ENCODE results near the gene TRAF3IP1. TPM values are rescaled to one million over a fixed set of nuclear protein-coding genes. Genes with fewer than 3 reads are reported as not detected.
"Not testable (repeated sequence)": the region's sequence is repeated elsewhere in the genome, so short reads cannot be mapped to it uniquely, and the experiment has no call there.

The TRAF3IP1 gene
- total RNA-seq, 6 experiments from 2014 or later: 15.7 to 21.7 (median 17.6) TPM

- no peaks in the 10 kb centered on the region for H3K27me3 Mint-ChIP-seq (ENCODE audit: insufficient read depth)
- H3K9me3 Mint-ChIP-seq: no peaks in the 10 kb centered on the region
- no peak for DNase-seq
- H3K4me3 Mint-ChIP-seq: no peak overlapping the region
- no peak overlapping the region for H3K27ac Mint-ChIP-seq
- no peaks in the 10 kb centered on the region for H3K4me1 Mint-ChIP-seq (ENCODE audit: low read depth)
- peaks cover 11% of the 10 kb centered on the region for H3K36me3 Mint-ChIP-seq (ENCODE audit: low read depth)
- no peak for TF ChIP-seq CTCF (IDR thresholded peaks at IDR 0.05)
Observed at GRCh38 chr2:238399094-238399493, 78.8 kb downstream of the TRAF3IP1 start.

GRCh38 chr2:238401551-238401950 is 81.2 kb downstream of the TRAF3IP1 start:
- DNase-seq: no peak
- no peak overlapping the region for H3K27ac Mint-ChIP-seq
- H3K36me3 Mint-ChIP-seq (ENCODE audit: low read depth): peaks cover 16% of the 10 kb centered on the region
- no peaks in the 10 kb centered on the region for H3K9me3 Mint-ChIP-seq
- no peak for TF ChIP-seq CTCF (IDR thresholded peaks at IDR 0.05)
- no peak overlapping the region for H3K4me3 Mint-ChIP-seq
- H3K4me1 Mint-ChIP-seq (ENCODE audit: low read depth): no peaks in the 10 kb centered on the region
- no peaks in the 10 kb centered on the region for H3K27me3 Mint-ChIP-seq (ENCODE audit: insufficient read depth)

GRCh38 chr2:238403632-238404405 is 83.5 kb downstream of the TRAF3IP1 start:
- no peaks in the 10 kb centered on the region for H3K4me1 Mint-ChIP-seq (ENCODE audit: low read depth)
- no peak for TF ChIP-seq CTCF (IDR thresholded peaks at IDR 0.05)
- H3K36me3 Mint-ChIP-seq (ENCODE audit: low read depth): peaks cover 16% of the 10 kb centered on the region

GRCh38 chr2:238404406-238405216 is 84.3 kb downstream of the TRAF3IP1 start:
- Mint-ChIP-seq H3K36me3 (ENCODE audit: low read depth) (peaks cover 16% of the 10 kb centered on the region), H3K4me3 (no peak overlapping the region), H3K27ac (no peak overlapping the region), H3K4me1 (ENCODE audit: low read depth) (no peaks in the 10 kb centered on the region), H3K9me3 (no peaks in the 10 kb centered on the region), H3K27me3 (ENCODE audit: insufficient read depth) (no peaks in the 10 kb centered on the region)
- no peak for DNase-seq
- TF ChIP-seq CTCF (IDR thresholded peaks at IDR 0.05): no peak

More at GRCh38 chr2:238403632-238404405, 83.5 kb downstream of the TRAF3IP1 start:
- Mint-ChIP-seq H3K27ac (no peak overlapping the region), H3K4me3 (no peak overlapping the region), H3K27me3 (ENCODE audit: insufficient read depth) (no peaks in the 10 kb centered on the region), H3K9me3 (no peaks in the 10 kb centered on the region)
- no peak for DNase-seq

- not testable (repeated sequence) for DNase-seq
Observed at GRCh38 chr2:238405217-238405555, 84.9 kb downstream of the TRAF3IP1 start.

More at GRCh38 chr2:238405217-238405555, 84.9 kb downstream of the TRAF3IP1 start:
- H3K27me3 Mint-ChIP-seq (ENCODE audit: insufficient read depth); H3K4me3 Mint-ChIP-seq; H3K9me3 Mint-ChIP-seq; H3K4me1 Mint-ChIP-seq (ENCODE audit: low read depth); H3K27ac Mint-ChIP-seq: not testable (repeated sequence)
- H3K36me3 Mint-ChIP-seq (ENCODE audit: low read depth): peaks cover 16% of the 10 kb centered on the region

Data from HFFc6 (cell line).